Measurements from ENCODE around the gene DCAF6.

DCAF6 gene

GRCh38 chr1:167922023-167922422 lies 14.5 kb upstream of the DCAF6 start:
- Histone ChIP-seq H3K36me3 (no peaks in the 10 kb centered on the region; the same call in none of the 2 replicates), H3K9me3 (no peaks in the 10 kb centered on the region), H3K27me3 (no peaks in the 10 kb centered on the region), H3K4me1 (peaks cover 2% of the 10 kb centered on the region; the same call in 1 of the 2 replicates), H3K4me3 (ENCODE audit: low read depth, low read length) (no peak overlapping the region)
- DNase-seq = no peak
- no peak for TF ChIP-seq CTCF (IDR thresholded peaks at IDR 0.05; ENCODE audit: low read depth, low read length)

GRCh38 chr1:167922611-167923074 lies 13.8 kb upstream of the DCAF6 start:
- TF ChIP-seq CTCF (IDR thresholded peaks at IDR 0.05; ENCODE audit: low read depth, low read length) = no peak
- Histone ChIP-seq H3K9me3 (no peaks in the 10 kb centered on the region), H3K36me3 (no peaks in the 10 kb centered on the region; the same call in 1 of the 2 replicates), H3K27me3 (no peaks in the 10 kb centered on the region), H3K4me1 (peaks cover 4% of the 10 kb centered on the region; the same call in 1 of the 2 replicates), H3K4me3 (ENCODE audit: low read depth, low read length) (no peak overlapping the region)
- no peak for DNase-seq

- peaks cover 4% of the 10 kb centered on the region; the same call in 1 of the 2 replicates for H3K4me1 ChIP-seq
- H3K4me3 ChIP-seq (ENCODE audit: low read depth, low read length) = no peak overlapping the region
- no peaks in the 10 kb centered on the region for H3K9me3 ChIP-seq
- no peak for TF ChIP-seq CTCF (IDR thresholded peaks at IDR 0.05; ENCODE audit: low read depth, low read length)
- DNase-seq = no peak
- H3K36me3 ChIP-seq = no peaks in the 10 kb centered on the region; the same call in 1 of the 2 replicates
- no peaks in the 10 kb centered on the region for H3K27me3 ChIP-seq
These were observed 13.0 kb upstream of the DCAF6 start for GRCh38 chr1:167923324-167924056.

- H3K4me1 ChIP-seq = peaks cover 4% of the 10 kb centered on the region; the same call in 1 of the 2 replicates
- no peak for TF ChIP-seq CTCF (IDR thresholded peaks at IDR 0.05; ENCODE audit: low read depth, low read length)
- DNase-seq = no peak
- H3K27me3 ChIP-seq = no peaks in the 10 kb centered on the region
- no peaks in the 10 kb centered on the region for H3K9me3 ChIP-seq
- no peaks in the 10 kb centered on the region; the same call in 1 of the 2 replicates for H3K36me3 ChIP-seq
- no peak overlapping the region for H3K4me3 ChIP-seq (ENCODE audit: low read depth, low read length)
These were observed 12.4 kb upstream of the DCAF6 start for GRCh38 chr1:167924102-167924501.

- no peaks in the 10 kb centered on the region for H3K9me3 ChIP-seq
- peaks cover 4% of the 10 kb centered on the region; the same call in 1 of the 2 replicates for H3K4me1 ChIP-seq
- H3K36me3 ChIP-seq = no peaks in the 10 kb centered on the region; the same call in 1 of the 2 replicates
- TF ChIP-seq CTCF (IDR thresholded peaks at IDR 0.05; ENCODE audit: low read depth, low read length) = no peak
- no peaks in the 10 kb centered on the region for H3K27me3 ChIP-seq
- no peak overlapping the region for H3K4me3 ChIP-seq (ENCODE audit: low read depth, low read length)
- no peak for DNase-seq
These were observed 11.8 kb upstream of the DCAF6 start for GRCh38 chr1:167924543-167925231.

Data from BE2C (cell line).